GM10266 (cell line): ENCODE results near the gene JMJD4.
"Not testable (repeated sequence)": the region's sequence is repeated elsewhere in the genome, so short reads cannot be mapped to it uniquely, and the experiment has no call there.

Source experiments
- DNase-seq: peaks from one replicate; pipeline ENCODE4 v3.0.0; 2012; ENCODE audit errors: extremely low spot score
- CTCF ChIP-seq: IDR thresholded peaks from 2 replicates; pipeline ENCODE4 v1.5.1; 2012; ENCODE audit warnings: mild to moderate bottlenecking, low read depth; ENCODE audit not compliant: control insufficient read depth, insufficient read depth; ENCODE audit errors: missing control alignments

JMJD4 gene

DNA sequence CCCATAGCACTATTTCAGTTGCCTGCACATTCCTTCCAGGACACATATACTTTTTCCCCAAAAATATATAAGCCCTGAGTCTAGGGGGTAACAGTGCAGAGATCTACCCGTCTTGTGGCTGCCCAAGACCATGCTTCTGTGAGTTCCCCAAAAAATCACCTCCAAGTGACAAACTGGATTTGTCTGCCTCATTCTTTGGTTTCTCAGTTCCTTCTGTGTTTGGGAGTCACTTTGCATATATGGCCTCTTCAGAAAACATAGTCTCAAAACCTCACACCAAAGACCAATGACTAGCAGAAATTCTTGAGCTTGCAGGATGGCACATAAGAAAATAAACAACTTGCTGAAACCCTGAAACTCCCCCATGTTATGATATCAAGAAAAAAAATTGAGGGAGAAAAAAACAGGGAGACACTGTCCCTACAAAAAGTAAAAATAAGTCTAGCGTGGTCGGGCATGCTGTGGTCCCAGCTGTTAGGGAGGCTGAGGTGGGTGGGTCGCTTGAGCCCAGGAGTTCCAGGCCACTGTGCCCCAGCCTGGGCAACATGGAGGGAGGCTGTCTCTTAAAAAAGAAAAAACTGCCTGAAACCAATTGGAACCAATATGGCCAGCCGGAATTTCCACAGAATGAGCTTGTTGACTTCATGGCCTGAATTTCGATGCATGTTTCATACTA is 8.0 kb downstream of the JMJD4 start:
- DNase-seq: no peak
- no peak for TF ChIP-seq CTCF

DNA sequence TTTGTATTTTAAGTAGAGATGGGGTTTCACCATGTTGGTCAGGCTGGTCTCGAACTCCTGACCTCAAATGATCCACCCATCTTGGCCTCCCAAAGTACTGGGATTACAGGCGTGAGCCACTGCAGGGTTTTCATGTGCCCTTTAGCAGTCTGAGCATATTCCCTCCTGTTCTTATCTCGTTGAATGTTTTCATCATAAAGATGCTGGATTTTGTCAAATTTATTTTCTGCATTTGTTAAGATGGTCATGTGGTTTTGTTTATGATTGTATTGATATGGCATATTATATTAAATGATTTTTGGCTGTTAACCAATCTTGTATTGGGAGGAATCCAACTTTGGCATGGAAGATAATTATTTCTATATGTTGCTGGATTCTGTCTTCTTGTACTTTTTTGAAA is 8.8 kb downstream of the JMJD4 start:
- TF ChIP-seq CTCF: no peak

DNA sequence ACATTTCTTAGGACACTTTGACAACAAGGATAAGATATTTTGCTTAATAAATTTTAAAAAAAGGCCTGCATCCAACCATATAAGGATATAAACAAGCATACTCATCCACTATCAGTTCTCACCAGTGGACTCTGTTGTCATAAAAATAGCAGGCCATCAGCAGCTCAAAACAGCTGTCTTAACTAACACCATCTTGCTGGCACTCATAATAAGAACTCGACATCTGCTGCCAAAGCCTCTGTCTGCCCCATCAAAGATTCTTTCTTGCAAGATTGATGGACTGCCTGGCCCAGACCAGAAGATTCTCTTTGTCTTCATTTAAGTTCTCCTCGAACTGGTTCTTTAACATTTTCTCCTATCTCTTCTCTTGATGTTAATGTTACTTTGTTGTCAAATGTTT is 10.1 kb downstream of the JMJD4 start:
- DNase-seq: no peak
- TF ChIP-seq CTCF: no peak

More for the DNA sequence above, 8.8 kb downstream of the JMJD4 start:
- no peak for DNase-seq

DNA sequence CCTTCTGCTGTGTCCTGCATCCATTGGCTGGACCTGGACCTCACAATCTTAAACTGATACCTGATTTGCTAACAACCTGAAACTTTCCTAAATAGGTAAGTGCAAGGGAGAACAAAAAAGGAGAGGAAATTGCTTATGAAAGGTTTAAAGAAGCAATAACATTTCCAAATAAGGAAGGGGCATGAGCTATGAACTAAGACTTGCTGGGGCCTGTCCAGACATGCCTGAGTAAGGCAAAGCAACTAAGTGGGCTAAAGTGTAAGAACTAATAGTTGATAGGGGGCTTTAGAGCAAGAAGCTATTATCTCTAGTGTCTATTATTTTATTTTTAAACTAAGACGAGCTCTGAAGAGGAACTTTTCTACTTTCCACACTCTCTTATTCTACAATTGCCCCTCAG is 11.6 kb downstream of the JMJD4 start:
- no peak for DNase-seq
- TF ChIP-seq CTCF: no peak

GRCh38 chr1:227718932-227719331 is 16.2 kb downstream of the JMJD4 start:
- DNase-seq: no peak
- no peak for TF ChIP-seq CTCF

- peak; percentile 53 for DNase-seq
- TF ChIP-seq CTCF: no peak
Measured at GRCh38 chr1:227712648-227713047, 22.5 kb downstream of the JMJD4 start.

- not testable (repeated sequence) for DNase-seq
Measured at GRCh38 chr1:227710474-227710873, 24.6 kb downstream of the JMJD4 start.

- no peak for DNase-seq
- TF ChIP-seq CTCF: no peak
Measured at GRCh38 chr1:227709451-227709850, 25.7 kb downstream of the JMJD4 start.
